IMR-90 (cell line): ENCODE measurements around the gene MED12. TPM values are rescaled to one million over a fixed set of nuclear protein-coding genes. Genes with fewer than 3 reads are reported as not detected.

Source experiments
- ATAC-seq: fragments of 200-7000 bp; cut with Tn5 transposase; 2 replicates; pipeline ENCODE4 v1.9.1; 2020; ENCODE audit warnings: low read depth, mild to moderate bottlenecking, moderate library complexity
- BruUV-seq: library from RNA; stranded (reverse); fragments of 400-500 nt; replicated peaks from 2 replicates; lab custom pipeline; 2021; lab: Mats Ljungman, UMichigan
- CTCF ChIA-PET: fragments of 300-600 bp; formaldehyde crosslinking; extraction: SDS; loops from one replicate; lab custom pipeline; 2021; ENCODE audit warnings: antibody characterized with exemption; lab: Yijun Ruan, JAX
- POLR2A ChIA-PET: fragments of 300-600 bp; sonication (Branson Sonifier 250); formaldehyde crosslinking; loops from one replicate; lab custom pipeline; 2022; ENCODE audit warnings: antibody characterized with exemption; ENCODE audit not compliant: unreplicated experiment; lab: Charles Lee
- DNase-seq: peaks from one replicate; pipeline ENCODE4 v3.0.0; 2013
- H2AFZ ChIP-seq: replicated peaks from 2 replicates; pipeline ENCODE3; 2013; ENCODE audit warnings: low read length, mild to moderate bottlenecking; ENCODE audit not compliant: poor library complexity
- H2AK5ac ChIP-seq: 2 replicates; pipeline ENCODE4 v1.6.1; 2013; ENCODE audit warnings: low read depth, low read length, inconsistent platforms
- H2AK9ac ChIP-seq: replicated peaks from 2 replicates; pipeline ENCODE3; 2013; ENCODE audit warnings: mild to moderate bottlenecking, low read depth, low read length, moderate library complexity; ENCODE audit not compliant: poor library complexity
- H2BK120ac ChIP-seq: 2 replicates; pipeline ENCODE4 v1.6.1; 2013; ENCODE audit warnings: low read depth, low read length, inconsistent platforms
- H2BK15ac ChIP-seq: 3 replicates; pipeline ENCODE4 v1.6.1; 2013; ENCODE audit warnings: low read depth, low read length, inconsistent platforms
- H2BK20ac ChIP-seq: 2 replicates; pipeline ENCODE4 v1.6.1; 2013; ENCODE audit warnings: low read depth, mild to moderate bottlenecking, inconsistent platforms, low read length, moderate library complexity
- H2BK5ac ChIP-seq: 2 replicates; pipeline ENCODE4 v1.6.1; 2013; ENCODE audit warnings: mild to moderate bottlenecking, low read depth, low read length, inconsistent platforms; ENCODE audit not compliant: poor library complexity, severe bottlenecking
- H3K14ac ChIP-seq: replicated peaks from 2 replicates; pipeline ENCODE4 v1.6.1; 2013; ENCODE audit warnings: low read depth, low read length, inconsistent platforms
- H3K18ac ChIP-seq: 2 replicates; pipeline ENCODE4 v1.6.1; 2013; ENCODE audit warnings: low read depth, low read length, control low read depth
- H3K23ac ChIP-seq: 2 replicates; pipeline ENCODE4 v1.6.1; 2013; ENCODE audit warnings: low read depth, low read length, inconsistent platforms
- H3K27ac ChIP-seq: 2 replicates; pipeline ENCODE4 v1.5.1; 2013; ENCODE audit warnings: mild to moderate bottlenecking, control low read depth, low read length; ENCODE audit not compliant: insufficient read depth
- H3K27me3 ChIP-seq: 2 replicates; pipeline ENCODE4 v1.6.1; 2013; ENCODE audit warnings: low read length; ENCODE audit not compliant: control insufficient read depth, insufficient read depth
- H3K36me3 ChIP-seq: 2 replicates; pipeline ENCODE4 v1.6.1; 2013; ENCODE audit warnings: low read length, mixed read lengths; ENCODE audit not compliant: control insufficient read depth, insufficient read depth
- H3K4ac ChIP-seq: 2 replicates; pipeline ENCODE4 v1.6.1; 2013; ENCODE audit warnings: low read depth, low read length, inconsistent platforms
- H3K4me1 ChIP-seq: 2 replicates; pipeline ENCODE4 v1.6.1; 2013; ENCODE audit warnings: low read length, mixed read lengths; ENCODE audit not compliant: control insufficient read depth, insufficient read depth
- H3K4me2 ChIP-seq: 2 replicates; pipeline ENCODE4 v1.6.1; 2013; ENCODE audit warnings: low read depth, mild to moderate bottlenecking, control low read depth, low read length, moderate library complexity
- H3K4me3 ChIP-seq: 2 replicates; pipeline ENCODE4 v1.5.1; 2013; ENCODE audit warnings: low read depth, mild to moderate bottlenecking, control low read depth, low read length, moderate library complexity; ENCODE audit not compliant: insufficient read depth
- H3K56ac ChIP-seq: 2 replicates; pipeline ENCODE4 v1.6.1; 2013; ENCODE audit warnings: low read length, inconsistent platforms; ENCODE audit not compliant: insufficient read depth; ENCODE audit errors: extremely low read depth
- H3K79me1 ChIP-seq, 2 experiments: 2 replicates each; pipeline ENCODE4 v1.6.1; 2013; ENCODE audit warnings: low read length in 2 of 2, inconsistent platforms in 1 of 2, low read depth in 1 of 2
- H3K9ac ChIP-seq: 2 replicates; pipeline ENCODE4 v1.6.1; 2013; ENCODE audit warnings: low read depth, low read length, control low read depth
- H3K9me1 ChIP-seq: 2 replicates; pipeline ENCODE4 v1.6.1; 2013; ENCODE audit warnings: low read length, inconsistent platforms; ENCODE audit not compliant: insufficient read depth
- H3K9me3 ChIP-seq: 2 replicates; pipeline ENCODE4 v1.6.1; 2013; ENCODE audit warnings: low read length; ENCODE audit not compliant: control insufficient read depth, insufficient read depth
- H4K20me1 ChIP-seq: 2 replicates; pipeline ENCODE4 v1.6.1; 2013; ENCODE audit warnings: low read length, inconsistent platforms; ENCODE audit not compliant: insufficient read depth
- H4K5ac ChIP-seq: 2 replicates; pipeline ENCODE4 v1.6.1; 2013; ENCODE audit warnings: mild to moderate bottlenecking, low read depth, low read length, control low read depth
- H4K8ac ChIP-seq, 2 experiments: 2 replicates each; pipeline ENCODE4 v1.6.1; 2013; ENCODE audit warnings: low read depth in 2 of 2, low read length in 2 of 2, control low read depth in 1 of 2, inconsistent platforms in 1 of 2
- H4K91ac ChIP-seq: 2 replicates; pipeline ENCODE4 v1.6.1; 2013; ENCODE audit warnings: low read depth, low read length, inconsistent platforms; ENCODE audit not compliant: insufficient read depth
- BHLHE40 ChIP-seq: fragments of 150-350 bp; IDR thresholded peaks from 2 replicates; pipeline ENCODE4 v1.6.1; 2016; ENCODE audit warnings: mild to moderate bottlenecking, low read depth, low read length
- CEBPB ChIP-seq: IDR thresholded peaks from 2 replicates; pipeline ENCODE4 v1.6.1; 2012; ENCODE audit warnings: low read depth, low read length, improper control_type of control experiment
- ELK1 ChIP-seq: fragments of 150-350 bp; IDR thresholded peaks from 2 replicates; pipeline ENCODE4 v1.6.1; 2016; ENCODE audit warnings: low read depth, mild to moderate bottlenecking, low read length, moderate library complexity, borderline replicate concordance
- FOS ChIP-seq: fragments of 150-350 bp; IDR thresholded peaks from 2 replicates; pipeline ENCODE4 v1.6.1; 2016; ENCODE audit warnings: low read depth, low read length
- MAFK ChIP-seq: IDR thresholded peaks from 2 replicates; pipeline ENCODE4 v1.6.1; 2012; ENCODE audit warnings: low read depth, low read length, improper control_type of control experiment
- MAZ ChIP-seq: IDR thresholded peaks from 2 replicates; pipeline ENCODE4 v1.6.1; 2012; ENCODE audit warnings: low read depth, mild to moderate bottlenecking, low read length, improper control_type of control experiment, moderate library complexity, borderline replicate concordance
- MXI1 ChIP-seq: IDR thresholded peaks from 2 replicates; pipeline ENCODE4 v1.6.1; 2012; ENCODE audit warnings: low read depth, mild to moderate bottlenecking, low read length, moderate library complexity, borderline replicate concordance
- NFE2L2 ChIP-seq: fragments of 150-350 bp; IDR thresholded peaks from 2 replicates; pipeline ENCODE4 v1.6.1; 2016; ENCODE audit warnings: low read depth, mild to moderate bottlenecking, low read length
- POLR2A ChIP-seq: IDR thresholded peaks from 2 replicates; pipeline ENCODE4 v1.6.1; 2012; ENCODE audit warnings: mild to moderate bottlenecking, low read depth, low read length
- RAD21 ChIP-seq: IDR thresholded peaks from 2 replicates; pipeline ENCODE4 v1.6.1; 2012; ENCODE audit warnings: low read length, improper control_type of control experiment
- RCOR1 ChIP-seq: IDR thresholded peaks from 2 replicates; pipeline ENCODE4 v1.6.1; 2012; ENCODE audit warnings: mild to moderate bottlenecking, low read length, improper control_type of control experiment; ENCODE audit not compliant: insufficient replicate concordance
- RFX5 ChIP-seq: IDR thresholded peaks from 2 replicates; pipeline ENCODE4 v1.8.0; 2012; ENCODE audit warnings: low read depth, mild to moderate bottlenecking, low read length, moderate library complexity
- SMC3 ChIP-seq: fragments of 150-350 bp; IDR thresholded peaks from 2 replicates; pipeline ENCODE4 v1.6.1; 2016; ENCODE audit warnings: low read depth, mild to moderate bottlenecking, antibody characterized with exemption, low read length, moderate library complexity
- WGBS, 2 experiments: methylation state at CpG; one replicate each; pipeline versions ENCODE4 v1.1.5 to v1.1.7; 2013; ENCODE audit warnings: missing lambda C conversion rate in 2 of 2; ENCODE audit not compliant: insufficient read length in 1 of 2; ENCODE audit errors: extremely low coverage in 2 of 2; 5-methylcytosine and 5-hydroxymethylcytosine counted together
- dilution Hi-C: fragments of 300-500 bp; cut with HindIII; formaldehyde crosslinking; loops from one replicate; pipeline ENCODE4 v1.14.3; 2018; ENCODE audit warnings: low sequenced_read_pairs; ENCODE audit not compliant: unreplicated experiment
- in situ Hi-C: fragments of 300-500 bp; cut with MboI; formaldehyde crosslinking; loops from 3 replicates; pipeline ENCODE4 v1.14.3; 2019; ENCODE audit warnings: low sequenced_read_pairs, inconsistent platforms, mixed read lengths
- intact Hi-C: fragments of 100-400 bp; cut with micrococcal nuclease; formaldehyde crosslinking; loops from 2 replicates; pipeline ENCODE4 v1.10.0; 2022
- polyA plus RNA-seq, 3 experiments: library from polyadenylated mRNA; depleted of rRNA; stranded (reverse); fragments of >200 nt; gene quantifications; 2 replicates each; pipeline ENCODE4 v1.2.3, GENCODE V29; 2012; ENCODE audit warnings: low replicate concordance in 1 of 3
- total RNA-seq: library from RNA; depleted of rRNA; stranded (reverse); fragments of >200 nt; gene quantifications from 2 replicates; pipeline ENCODE4 v1.2.3, GENCODE V29; 2012
- TF ChIP-seq, protein P1 (sequence below): conservative IDR thresholded peaks from 2 replicates; pipeline ENCODE4 v1.5.1; 2012; ENCODE audit warnings: mild to moderate bottlenecking, low read depth, low read length, improper control_type of control experiment
- TF ChIP-seq, protein P2 (sequence below): fragments of 150-350 bp; IDR thresholded peaks from 2 replicates; pipeline ENCODE4 v1.6.1; 2017; ENCODE audit warnings: mild to moderate bottlenecking, antibody characterized with exemption, low read length, low read depth

The MED12 gene
- total and polyA plus RNA-seq, 2 of the 4 experiments (the other 2 are of a cell fraction) = 9.1 to 19.8 TPM

GRCh38 chrX:71099736-71100135 is 18.7 kb upstream of the MED12 start:
- no peak overlapping the region for H3K4ac ChIP-seq
- ATAC-seq (no peak), DNase-seq (no peak)
- no peak overlapping the region for H4K5ac ChIP-seq
- H3K4me1 ChIP-seq = no peaks in the 10 kb centered on the region
- WGBS, 2 experiments = no CpG with 5 or more reads among the region's 4 CpGs
- H2BK20ac ChIP-seq = no peak overlapping the region
- no peak overlapping the region for H2BK5ac ChIP-seq
- no peak overlapping the region for H3K27ac ChIP-seq
- TF ChIP-seq BHLHE40 (no peak), MXI1 (no peak), MAFK (no peak), RAD21 (no peak), CEBPB (no peak), FOS (no peak), MAZ (no peak), NFE2L2 (no peak), SMC3 (no peak), RCOR1 (no peak), POLR2A (no peak), ELK1 (no peak), RFX5 (no peak)
- TF ChIP-seq, protein P1, sequence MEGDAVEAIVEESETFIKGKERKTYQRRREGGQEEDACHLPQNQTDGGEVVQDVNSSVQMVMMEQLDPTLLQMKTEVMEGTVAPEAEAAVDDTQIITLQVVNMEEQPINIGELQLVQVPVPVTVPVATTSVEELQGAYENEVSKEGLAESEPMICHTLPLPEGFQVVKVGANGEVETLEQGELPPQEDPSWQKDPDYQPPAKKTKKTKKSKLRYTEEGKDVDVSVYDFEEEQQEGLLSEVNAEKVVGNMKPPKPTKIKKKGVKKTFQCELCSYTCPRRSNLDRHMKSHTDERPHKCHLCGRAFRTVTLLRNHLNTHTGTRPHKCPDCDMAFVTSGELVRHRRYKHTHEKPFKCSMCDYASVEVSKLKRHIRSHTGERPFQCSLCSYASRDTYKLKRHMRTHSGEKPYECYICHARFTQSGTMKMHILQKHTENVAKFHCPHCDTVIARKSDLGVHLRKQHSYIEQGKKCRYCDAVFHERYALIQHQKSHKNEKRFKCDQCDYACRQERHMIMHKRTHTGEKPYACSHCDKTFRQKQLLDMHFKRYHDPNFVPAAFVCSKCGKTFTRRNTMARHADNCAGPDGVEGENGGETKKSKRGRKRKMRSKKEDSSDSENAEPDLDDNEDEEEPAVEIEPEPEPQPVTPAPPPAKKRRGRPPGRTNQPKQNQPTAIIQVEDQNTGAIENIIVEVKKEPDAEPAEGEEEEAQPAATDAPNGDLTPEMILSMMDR = no peak
- TF ChIP-seq, protein P2, sequence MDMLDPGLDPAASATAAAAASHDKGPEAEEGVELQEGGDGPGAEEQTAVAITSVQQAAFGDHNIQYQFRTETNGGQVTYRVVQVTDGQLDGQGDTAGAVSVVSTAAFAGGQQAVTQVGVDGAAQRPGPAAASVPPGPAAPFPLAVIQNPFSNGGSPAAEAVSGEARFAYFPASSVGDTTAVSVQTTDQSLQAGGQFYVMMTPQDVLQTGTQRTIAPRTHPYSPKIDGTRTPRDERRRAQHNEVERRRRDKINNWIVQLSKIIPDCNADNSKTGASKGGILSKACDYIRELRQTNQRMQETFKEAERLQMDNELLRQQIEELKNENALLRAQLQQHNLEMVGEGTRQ = no peak
- no peak overlapping the region for H3K18ac ChIP-seq
- no TSS peak for BruUV-seq
- in situ Hi-C loops = no loop called here
- no peak overlapping the region for H3K56ac ChIP-seq
- H3K36me3 ChIP-seq = no peaks in the 10 kb centered on the region
- intact Hi-C loops = no loop called here
- no peak overlapping the region for H4K8ac ChIP-seq
- H4K20me1 ChIP-seq = no peaks in the 10 kb centered on the region
- POLR2A ChIA-PET = no interaction called here
- H3K9ac ChIP-seq = no peak overlapping the region
- H3K79me1 ChIP-seq = no peaks in the 10 kb centered on the region
- H3K9me1 ChIP-seq = no peaks in the 10 kb centered on the region
- no peak overlapping the region for H2AK9ac ChIP-seq
- H3K14ac ChIP-seq = no peak overlapping the region
- CTCF ChIA-PET = interaction anchor here (1.0 kb wide), 1 partner anchor 29 kb away, joined by 3 read pairs; no protein-coding TSS in a partner anchor
- H2BK120ac ChIP-seq = no peak overlapping the region
- dilution Hi-C loops = no loop called here
- H4K91ac ChIP-seq = no peak overlapping the region
- H3K23ac ChIP-seq = no peak overlapping the region
- H2BK15ac ChIP-seq = no peak overlapping the region
- H3K27me3 ChIP-seq = peaks cover 21% of the 10 kb centered on the region
- H3K4me3 ChIP-seq = no peak overlapping the region
- H3K4me2 ChIP-seq = no peak overlapping the region
- no peaks in the 10 kb centered on the region for H3K9me3 ChIP-seq
- H2AFZ ChIP-seq = no peak overlapping the region
- no peak overlapping the region for H2AK5ac ChIP-seq
